Thyroid gland (tissue), 4 donors: ENCODE results near the gene UBR7. TPM values are rescaled to one million over a fixed set of nuclear protein-coding genes. Genes with fewer than 3 reads are reported as not detected.
"Not testable (repeated sequence)": the region's sequence is repeated elsewhere in the genome, so short reads cannot be mapped to it uniquely, and the experiment has no call there.

Experiments used
- DNase-seq, 2 donors: peaks; one replicate each; pipeline ENCODE4 v3.0.0-alpha.2; 2019
- H3K27ac ChIP-seq, 3 donors: fragments of 200-600 bp; sonication (generic); 1 replicate in 2 of 3; 2 replicates in 1 of 3; pipeline ENCODE4 v1.5.1; 2016 to 2019; ENCODE audit warnings: mild to moderate bottlenecking in 1 of 3, moderate library complexity in 1 of 3
- H3K27me3 ChIP-seq: fragments of 200-600 bp; sonication (generic); one replicate; pipeline ENCODE4 v1.5.1; 2019
- H3K36me3 ChIP-seq, 2 donors: fragments of 200-600 bp; sonication (generic); one replicate each; pipeline ENCODE4 v1.5.1; 2016 to 2019
- H3K4me1 ChIP-seq, 2 donors: fragments of 200-600 bp; sonication (generic); one replicate each; pipeline ENCODE4 v1.5.1; 2017 to 2019
- H3K4me3 ChIP-seq, 3 donors: fragments of 200-600 bp; sonication (generic); replicated peaks in 1 of 3; 1 replicate in 2 of 3; 2 replicates in 1 of 3; pipeline ENCODE4 v1.5.1; 2016; ENCODE audit warnings: mild to moderate bottlenecking in 1 of 3
- H3K9me3 ChIP-seq: fragments of 200-600 bp; sonication (generic); one replicate; pipeline ENCODE4 v1.5.1; 2017
- CTCF ChIP-seq, 6 experiments: fragments of 200-600 bp in 3 of 6; fragments of 450-650 bp in 3 of 6; sonication (generic) in 3 of 6; IDR thresholded peaks; one replicate each; pipeline ENCODE4 v1.5.1; 2016 to 2019; ENCODE audit warnings: antibody characterized with exemption in 6 of 6, mild to moderate bottlenecking in 2 of 6, inconsistent platforms in 1 of 6, moderate library complexity in 1 of 6
- POLR2A ChIP-seq, 2 donors: fragments of 450-650 bp; IDR thresholded peaks; one replicate each; pipeline ENCODE4 v1.6.1; 2017; ENCODE audit warnings: antibody characterized with exemption in 2 of 2, mild to moderate bottlenecking in 2 of 2, moderate library complexity in 1 of 2
- WGBS, 2 donors: methylation state at CpG; one replicate each; pipeline ENCODE4 v1.1.5; 2017; 5-methylcytosine and 5-hydroxymethylcytosine counted together
- intact Hi-C: fragments of 100-400 bp; cut with DNase I; formaldehyde crosslinking; loops from one replicate; pipeline ENCODE4 v1.15.1; 2023
- total RNA-seq, 4 donors: library from RNA; depleted of rRNA; stranded (reverse); fragments of >200 nt; gene quantifications; one replicate each; pipeline ENCODE4 v1.2.3, GENCODE V29; 2016

UBR7 gene
- 10 to 100 TPM; 29.0 to 52.0 (median 36.9) TPM for total RNA-seq

GRCh38 chr14:93206793-93207467 lies at the start of gene UBR7, which contains the start of gene GON7:
Gene UBR7 (plus strand): TSS chr14:93207256. CDS start chr14:93207292, 36 bp downstream.
Gene GON7 (minus strand): TSS chr14:93207065. CDS start chr14:93207037, 28 bp downstream.
- Histone ChIP-seq H3K27ac (peak within 1 kb of the TSS; percentile 12 to 64 (median 54)), H3K4me1 (peaks cover 12 to 15% of the 10 kb centered on the region in 2 donors), H3K36me3 (peaks cover 2 to 9% of the 10 kb centered on the region in 2 donors), H3K27me3 (no peaks in the 10 kb centered on the region), H3K4me3 (peak within 1 kb of the TSS; percentile 75 to 87 (median 83)), H3K9me3 (no peaks in the 10 kb centered on the region)
- WGBS, 2 donors = 0% methylated on average over 27 to 35 of the region's 65 CpGs
- peak in 4 of 6 experiments; percentile 5 to 34 (median 27) for TF ChIP-seq CTCF (IDR thresholded peaks at IDR 0.05)
- TF ChIP-seq POLR2A (IDR thresholded peaks at IDR 0.05) = peak in 1 of 2 donors; percentile 77
- intact Hi-C loops = no loop called here
- peak; percentile 96 for DNase-seq

GRCh38 chr14:93158349-93158748 lies 48.7 kb upstream of the UBR7 start:
- H3K9me3 ChIP-seq, H3K4me1 ChIP-seq, DNase-seq, H3K27me3 ChIP-seq, H3K27ac ChIP-seq, H3K36me3 ChIP-seq, intact Hi-C loops, H3K4me3 ChIP-seq: not testable (repeated sequence)
- WGBS, 2 donors = 91 to 96% methylated on average over 7 of the region's 7 CpGs

- H3K27ac ChIP-seq, intact Hi-C loops, H3K4me3 ChIP-seq, H3K4me1 ChIP-seq, H3K36me3 ChIP-seq, H3K27me3 ChIP-seq, H3K9me3 ChIP-seq, DNase-seq: not testable (repeated sequence)
- 63 to 66% methylated on average over 5 of the region's 5 CpGs for WGBS, 2 donors
Observed at GRCh38 chr14:93159625-93160352, 47.3 kb upstream of the UBR7 start.

GRCh38 chr14:93160353-93160801 lies 46.7 kb upstream of the UBR7 start:
- intact Hi-C loops = no loop called here
- Histone ChIP-seq H3K36me3 (no peaks in the 10 kb centered on the region), H3K4me1 (no peaks in the 10 kb centered on the region), H3K27me3 (no peaks in the 10 kb centered on the region), H3K27ac (no peak overlapping the region), H3K4me3 (no peak overlapping the region), H3K9me3 (no peaks in the 10 kb centered on the region)
- 30 to 32% methylated on average over 4 of the region's 4 CpGs for WGBS, 2 donors
- TF ChIP-seq POLR2A (IDR thresholded peaks at IDR 0.05) (no peak), CTCF (IDR thresholded peaks at IDR 0.05) (peak in 1 of 6 experiments; percentile 19)
- DNase-seq = no peak

GRCh38 chr14:93161411-93161940 lies 45.6 kb upstream of the UBR7 start:
- Histone ChIP-seq H3K4me3 (no peak overlapping the region), H3K27me3 (no peaks in the 10 kb centered on the region), H3K27ac (no peak overlapping the region), H3K9me3 (no peaks in the 10 kb centered on the region), H3K36me3 (no peaks in the 10 kb centered on the region), H3K4me1 (no peaks in the 10 kb centered on the region)
- TF ChIP-seq POLR2A (IDR thresholded peaks at IDR 0.05) = no peak
- TF ChIP-seq CTCF (IDR thresholded peaks at IDR 0.05) = no peak
- no peak for DNase-seq
- 74 to 79% methylated on average over 4 of the region's 4 CpGs for WGBS, 2 donors
- intact Hi-C loops = no loop called here

- 71 to 72% methylated on average over 5 of the region's 5 CpGs for whole genome bisulfite sequencing, 2 donors
- H3K9me3 ChIP-seq = no peaks in the 10 kb centered on the region
- no peak overlapping the region for H3K4me3 ChIP-seq
- H3K27me3 ChIP-seq = no peaks in the 10 kb centered on the region
- H3K4me1 ChIP-seq = no peaks in the 10 kb centered on the region
- H3K27ac ChIP-seq = no peak overlapping the region
- no peaks in the 10 kb centered on the region for H3K36me3 ChIP-seq
- DNase-seq = no peak
- intact Hi-C loops = no loop called here
- no peak for TF ChIP-seq CTCF (IDR thresholded peaks at IDR 0.05)
- no peak for TF ChIP-seq POLR2A (IDR thresholded peaks at IDR 0.05)
Observed at GRCh38 chr14:93163564-93163963, 43.5 kb upstream of the UBR7 start.

- H3K36me3 ChIP-seq, DNase-seq, H3K4me3 ChIP-seq, intact Hi-C loops, H3K27me3 ChIP-seq, H3K9me3 ChIP-seq, H3K27ac ChIP-seq, H3K4me1 ChIP-seq: not testable (repeated sequence)
- 81 to 83% methylated on average over 22 to 26 of the region's 26 CpGs for WGBS, 2 donors
Observed at GRCh38 chr14:93165271-93166265, 41.5 kb upstream of the UBR7 start.
